ENCODE measurements around the gene SSR2. TPM values are rescaled to one million over a fixed set of nuclear protein-coding genes. Genes with fewer than 3 reads are reported as not detected.

SSR2 gene
- total and polyA plus RNA-seq, 2 donors from 2014 or later: 175 to 300 TPM

DNA sequence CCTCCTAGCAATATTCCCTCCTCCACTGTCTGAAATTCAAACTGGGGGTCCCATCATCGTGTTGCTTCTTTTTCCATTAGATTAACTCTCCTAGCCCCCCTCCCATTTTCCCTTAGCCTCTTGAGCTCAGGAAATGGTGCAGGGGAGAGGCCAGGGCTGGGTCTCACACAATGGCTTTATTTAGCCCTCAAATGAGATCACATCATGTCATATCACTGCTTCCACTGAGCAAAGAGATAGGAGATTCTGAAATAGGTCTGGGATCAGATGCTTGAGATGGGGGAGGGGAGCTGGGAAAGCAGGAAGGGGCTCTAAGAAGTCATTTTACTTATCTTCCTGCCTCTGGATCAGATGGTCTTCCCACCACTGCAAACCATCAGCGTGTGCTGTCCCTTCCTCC, 24.6 kb downstream of the SSR2 start:
- no peak for TF ChIP-seq CTCF (IDR thresholded peaks at IDR 0.05; ENCODE audit: borderline replicate concordance, extremely low read depth, insufficient read depth)
- Histone ChIP-seq H3K36me3 (ENCODE audit: control insufficient read depth in 2 of 3, insufficient read depth in 3 of 3, low read length in 3 of 3) (no peaks in the 10 kb centered on the region), H3K27me3 (ENCODE audit: control insufficient read depth, insufficient read depth, low read length) (no peaks in the 10 kb centered on the region), H3K9ac (ENCODE audit: low read length in 3 of 3) (no peak overlapping the region), H3K9me3 (ENCODE audit: control insufficient read depth in 2 of 3, insufficient read depth in 1 of 3, low read length in 3 of 3) (no peaks in the 10 kb centered on the region), H3K4me1 (ENCODE audit: control insufficient read depth in 2 of 3, insufficient read depth in 2 of 3, low read depth in 1 of 3, low read length in 3 of 3) (peaks cover 0 to 5% (median 2%) of the 10 kb centered on the region in 3 donors), H3K4me3 (ENCODE audit: low read length in 3 of 3) (no peak overlapping the region), H3K27ac (ENCODE audit: low read depth in 2 of 2, low read length in 2 of 2) (no peak overlapping the region)
- intact Hi-C loops (cut with DNase I): no loop called here
- DNase-seq (no peak), FAIRE-seq (no peak)

GRCh38 chr1:155993595-155993994, 27.2 kb downstream of the SSR2 start:
- H3K27ac ChIP-seq (ENCODE audit: low read depth in 2 of 2, low read length in 2 of 2): no peak overlapping the region
- intact Hi-C loops (cut with DNase I): no loop called here
- H3K9ac ChIP-seq (ENCODE audit: low read length in 3 of 3): no peak overlapping the region
- peaks cover 0 to 8% (median 5%) of the 10 kb centered on the region in 3 donors for H3K4me1 ChIP-seq (ENCODE audit: control insufficient read depth in 2 of 3, insufficient read depth in 2 of 3, low read depth in 1 of 3, low read length in 3 of 3)
- no peak overlapping the region for H3K4me3 ChIP-seq (ENCODE audit: low read length in 3 of 3)
- no peak for TF ChIP-seq CTCF (IDR thresholded peaks at IDR 0.05; ENCODE audit: borderline replicate concordance, extremely low read depth, insufficient read depth)
- DNase-seq: no peak
- FAIRE-seq: no peak
- H3K27me3 ChIP-seq (ENCODE audit: control insufficient read depth, insufficient read depth, low read length): no peaks in the 10 kb centered on the region
- H3K36me3 ChIP-seq (ENCODE audit: control insufficient read depth in 2 of 3, insufficient read depth in 3 of 3, low read length in 3 of 3): no peaks in the 10 kb centered on the region
- no peaks in the 10 kb centered on the region for H3K9me3 ChIP-seq (ENCODE audit: control insufficient read depth in 2 of 3, insufficient read depth in 1 of 3, low read length in 3 of 3)

GRCh38 chr1:155990005-155990739, 30.6 kb downstream of the SSR2 start:
- Histone ChIP-seq H3K9ac (ENCODE audit: low read length in 3 of 3) (peak overlapping the region in 1 of 3 donors; percentile 77), H3K27ac (ENCODE audit: low read depth in 2 of 2, low read length in 2 of 2) (no peak overlapping the region), H3K4me1 (ENCODE audit: control insufficient read depth in 2 of 3, insufficient read depth in 2 of 3, low read depth in 1 of 3, low read length in 3 of 3) (peaks cover 0 to 8% (median 5%) of the 10 kb centered on the region in 3 donors), H3K9me3 (ENCODE audit: control insufficient read depth in 2 of 3, insufficient read depth in 1 of 3, low read length in 3 of 3) (no peaks in the 10 kb centered on the region), H3K36me3 (ENCODE audit: control insufficient read depth in 2 of 3, insufficient read depth in 3 of 3, low read length in 3 of 3) (no peaks in the 10 kb centered on the region), H3K4me3 (ENCODE audit: low read length in 3 of 3) (no peak overlapping the region), H3K27me3 (ENCODE audit: control insufficient read depth, insufficient read depth, low read length) (no peaks in the 10 kb centered on the region)
- DNase-seq: peak in 1 of 5 donors; percentile 20
- intact Hi-C loops (cut with DNase I): no loop called here
- no peak for FAIRE-seq
- TF ChIP-seq CTCF (IDR thresholded peaks at IDR 0.05; ENCODE audit: borderline replicate concordance, extremely low read depth, insufficient read depth): no peak

All from kidney (tissue), 14 donors.